ENCODE measurements around the gene MROH7. TPM values are rescaled to one million over a fixed set of nuclear protein-coding genes. Genes with fewer than 3 reads are reported as not detected.

The MROH7 gene
- total and polyA plus RNA-seq, 2 experiments from 2014 or later, result 0.24 to 0.87 TPM

DNA sequence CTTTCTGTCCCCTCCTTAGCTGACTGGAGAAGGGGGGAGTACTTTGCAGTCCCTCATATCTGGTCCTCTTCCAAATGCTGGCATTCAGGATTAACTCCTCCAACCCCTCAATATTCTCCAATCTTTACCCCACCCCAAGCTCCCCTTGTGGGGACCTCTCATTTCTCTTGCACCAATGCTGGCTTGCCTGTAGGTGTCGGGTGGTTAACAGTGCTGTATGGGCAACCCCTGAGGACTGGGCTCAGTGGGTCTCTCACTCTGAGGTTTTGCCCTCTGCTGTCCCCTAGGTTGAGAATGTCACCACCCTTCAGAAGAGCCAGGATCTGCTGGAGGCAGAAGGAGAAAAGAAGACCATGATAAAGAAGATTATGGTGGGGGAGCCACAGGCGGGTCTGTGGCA lies 27.0 kb downstream of the MROH7 start:
- Histone ChIP-seq H3K27me3 (no peaks in the 10 kb centered on the region), H3K4me2 (no peak overlapping the region), H3K27ac (no peak overlapping the region), H3K4me1 (ENCODE audit: insufficient read depth) (no peaks in the 10 kb centered on the region), H3K36me3 (replicated peaks; ENCODE audit: insufficient read depth, low read depth) (no peaks in the 10 kb centered on the region), H3K9me3 (ENCODE audit: low read depth) (no peaks in the 10 kb centered on the region), H2AFZ (no peak overlapping the region), H3K4me3 (no peak overlapping the region), H3K9me2 (replicated peaks; ENCODE audit: insufficient read depth) (no peaks in the 10 kb centered on the region), H4K20me1 (ENCODE audit: insufficient read depth, poor library complexity, severe bottlenecking) (no peaks in the 10 kb centered on the region), H3K79me2 (no peaks in the 10 kb centered on the region)
- TF ChIP-seq EZH2 (IDR thresholded peaks at IDR 0.05; ENCODE audit: borderline replicate concordance) (no peak), EZH2phosphoT487 (IDR thresholded peaks at IDR 0.05; ENCODE audit: low read depth, severe bottlenecking, unreplicated experiment) (no peak)
- TF ChIP-seq, protein P1, sequence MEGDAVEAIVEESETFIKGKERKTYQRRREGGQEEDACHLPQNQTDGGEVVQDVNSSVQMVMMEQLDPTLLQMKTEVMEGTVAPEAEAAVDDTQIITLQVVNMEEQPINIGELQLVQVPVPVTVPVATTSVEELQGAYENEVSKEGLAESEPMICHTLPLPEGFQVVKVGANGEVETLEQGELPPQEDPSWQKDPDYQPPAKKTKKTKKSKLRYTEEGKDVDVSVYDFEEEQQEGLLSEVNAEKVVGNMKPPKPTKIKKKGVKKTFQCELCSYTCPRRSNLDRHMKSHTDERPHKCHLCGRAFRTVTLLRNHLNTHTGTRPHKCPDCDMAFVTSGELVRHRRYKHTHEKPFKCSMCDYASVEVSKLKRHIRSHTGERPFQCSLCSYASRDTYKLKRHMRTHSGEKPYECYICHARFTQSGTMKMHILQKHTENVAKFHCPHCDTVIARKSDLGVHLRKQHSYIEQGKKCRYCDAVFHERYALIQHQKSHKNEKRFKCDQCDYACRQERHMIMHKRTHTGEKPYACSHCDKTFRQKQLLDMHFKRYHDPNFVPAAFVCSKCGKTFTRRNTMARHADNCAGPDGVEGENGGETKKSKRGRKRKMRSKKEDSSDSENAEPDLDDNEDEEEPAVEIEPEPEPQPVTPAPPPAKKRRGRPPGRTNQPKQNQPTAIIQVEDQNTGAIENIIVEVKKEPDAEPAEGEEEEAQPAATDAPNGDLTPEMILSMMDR (IDR thresholded peaks at IDR 0.05; ENCODE audit: poor library complexity), result no peak
- WGBS (ENCODE audit: low lambda C conversion rate, missing lambda C conversion rate), result 86% methylated on average over 2 of the region's 2 CpGs
- DNase-seq (ENCODE audit: low spot score), result no peak

DNA sequence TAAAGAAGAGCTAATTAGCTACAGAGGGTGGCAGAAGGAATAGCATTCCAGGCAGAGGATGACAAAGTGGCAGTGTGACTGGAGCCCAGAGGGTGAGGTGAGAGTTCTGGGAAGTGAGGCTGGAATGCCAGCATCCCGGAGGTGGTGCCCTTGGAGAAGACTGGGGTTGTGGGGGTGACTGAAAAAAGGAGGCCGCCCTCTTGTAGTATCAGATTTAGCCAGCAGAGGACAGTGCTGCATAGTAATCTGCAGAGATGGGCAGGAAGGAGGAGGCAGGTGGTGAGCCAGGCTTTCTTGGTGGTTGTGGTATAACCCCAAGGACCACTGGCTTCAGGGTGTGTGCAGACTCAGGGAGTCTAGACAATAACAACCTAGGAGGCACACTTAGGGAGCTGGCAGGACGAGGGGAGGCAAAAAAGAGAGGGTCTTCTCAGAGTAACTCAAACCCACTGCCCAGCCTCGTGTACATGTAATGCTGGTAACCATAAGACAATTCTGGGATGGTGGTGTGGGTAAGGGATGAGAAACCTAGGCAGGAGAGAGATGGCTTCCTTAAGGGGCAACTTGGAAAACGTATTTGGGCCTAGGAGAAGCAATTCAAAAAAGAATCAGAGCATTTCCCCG lies 30.5 kb downstream of the MROH7 start:
- peak; percentile 76 for DNase-seq (ENCODE audit: low spot score)
- Histone ChIP-seq H3K9me3 (ENCODE audit: low read depth) (no peaks in the 10 kb centered on the region), H4K20me1 (ENCODE audit: insufficient read depth, poor library complexity, severe bottlenecking) (no peaks in the 10 kb centered on the region), H3K27ac (no peak overlapping the region), H3K27me3 (no peaks in the 10 kb centered on the region), H3K79me2 (no peaks in the 10 kb centered on the region), H3K4me2 (no peak overlapping the region), H3K36me3 (replicated peaks; ENCODE audit: insufficient read depth, low read depth) (no peaks in the 10 kb centered on the region), H2AFZ (no peak overlapping the region), H3K4me3 (no peak overlapping the region), H3K9me2 (replicated peaks; ENCODE audit: insufficient read depth) (no peaks in the 10 kb centered on the region), H3K4me1 (ENCODE audit: insufficient read depth) (no peaks in the 10 kb centered on the region)
- 33% methylated on average over 6 of the region's 6 CpGs for WGBS (ENCODE audit: low lambda C conversion rate, missing lambda C conversion rate)
- TF ChIP-seq, protein P1 (IDR thresholded peaks at IDR 0.05; ENCODE audit: poor library complexity), result peak; percentile 71
- TF ChIP-seq EZH2 (IDR thresholded peaks at IDR 0.05; ENCODE audit: borderline replicate concordance) (no peak), EZH2phosphoT487 (IDR thresholded peaks at IDR 0.05; ENCODE audit: low read depth, severe bottlenecking, unreplicated experiment) (no peak)

DNA sequence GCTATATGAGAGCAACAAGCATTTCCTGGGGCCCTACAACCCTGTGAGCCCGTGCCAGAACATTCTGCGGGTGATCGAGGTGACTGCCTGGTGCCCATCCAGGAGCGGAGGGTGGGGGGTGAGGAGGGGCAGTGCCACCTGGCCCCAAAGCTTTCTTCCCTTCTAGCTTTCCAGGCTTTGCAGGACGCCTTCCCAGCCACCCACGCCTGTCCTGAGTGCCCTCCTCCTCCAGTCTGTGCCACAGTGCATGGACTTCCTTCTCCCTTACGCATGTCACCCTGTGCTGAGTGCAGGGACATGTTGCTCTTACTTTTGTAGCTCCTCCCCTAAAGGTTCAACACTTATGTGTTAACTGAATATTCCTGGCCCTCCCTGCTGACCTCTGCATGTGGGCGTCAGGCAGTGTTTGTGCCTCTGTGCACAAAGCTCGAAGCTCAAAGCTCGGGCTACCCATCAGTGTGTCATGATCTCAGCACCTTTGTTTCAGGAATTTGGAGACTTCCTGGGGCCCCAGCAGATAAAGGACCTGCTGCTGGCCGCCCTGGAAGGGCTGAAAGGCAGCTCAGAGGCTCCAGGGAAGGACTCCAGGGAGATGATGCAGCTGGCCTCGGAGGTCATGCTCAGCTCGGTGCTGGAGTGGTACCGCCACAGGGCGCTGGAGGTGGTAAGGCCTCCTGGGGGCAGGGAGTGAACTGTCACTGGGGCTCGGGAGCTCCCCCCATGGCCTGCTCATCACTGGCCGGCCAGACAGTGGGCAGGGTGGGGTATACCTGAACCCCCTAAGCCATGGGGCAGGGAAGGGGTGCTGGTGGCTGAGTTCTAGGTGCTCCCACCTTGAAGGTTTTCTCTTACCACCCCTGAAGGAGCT lies 37.4 kb downstream of the MROH7 start:
- H3K36me3 ChIP-seq (replicated peaks; ENCODE audit: insufficient read depth, low read depth), result no peaks in the 10 kb centered on the region
- no peaks in the 10 kb centered on the region for H3K9me2 ChIP-seq (replicated peaks; ENCODE audit: insufficient read depth)
- H3K27me3 ChIP-seq, result no peaks in the 10 kb centered on the region
- 73% methylated on average over 17 of the region's 17 CpGs for WGBS (ENCODE audit: low lambda C conversion rate, missing lambda C conversion rate)
- DNase-seq (ENCODE audit: low spot score), result no peak
- H3K4me3 ChIP-seq, result no peak overlapping the region
- no peak overlapping the region for H3K27ac ChIP-seq
- TF ChIP-seq EZH2 (IDR thresholded peaks at IDR 0.05; ENCODE audit: borderline replicate concordance), result no peak
- no peak for TF ChIP-seq EZH2phosphoT487 (IDR thresholded peaks at IDR 0.05; ENCODE audit: low read depth, severe bottlenecking, unreplicated experiment)
- TF ChIP-seq, protein P1 (IDR thresholded peaks at IDR 0.05; ENCODE audit: poor library complexity), result no peak
- H4K20me1 ChIP-seq (ENCODE audit: insufficient read depth, poor library complexity, severe bottlenecking), result no peaks in the 10 kb centered on the region
- H3K79me2 ChIP-seq, result no peaks in the 10 kb centered on the region
- no peaks in the 10 kb centered on the region for H3K9me3 ChIP-seq (ENCODE audit: low read depth)
- no peaks in the 10 kb centered on the region for H3K4me1 ChIP-seq (ENCODE audit: insufficient read depth)
- H3K4me2 ChIP-seq, result no peak overlapping the region
- H2AFZ ChIP-seq, result no peak overlapping the region
